C4-2B (cell line): ENCODE data around the gene NAB1.
"Not testable (repeated sequence)": the region's sequence is repeated elsewhere in the genome, so short reads cannot be mapped to it uniquely, and the experiment has no call there.

Experiments used
- ZFX ChIP-seq: fragments of 450-650 bp; IDR thresholded peaks from 2 replicates; pipeline ENCODE4 v1.6.1; 2017
- TF ChIP-seq, protein P1 (sequence below): fragments of 450-650 bp; conservative IDR thresholded peaks from 2 replicates; pipeline ENCODE4 v1.5.1; 2017; ENCODE audit warnings: mild to moderate bottlenecking

- TF ChIP-seq, protein P1, sequence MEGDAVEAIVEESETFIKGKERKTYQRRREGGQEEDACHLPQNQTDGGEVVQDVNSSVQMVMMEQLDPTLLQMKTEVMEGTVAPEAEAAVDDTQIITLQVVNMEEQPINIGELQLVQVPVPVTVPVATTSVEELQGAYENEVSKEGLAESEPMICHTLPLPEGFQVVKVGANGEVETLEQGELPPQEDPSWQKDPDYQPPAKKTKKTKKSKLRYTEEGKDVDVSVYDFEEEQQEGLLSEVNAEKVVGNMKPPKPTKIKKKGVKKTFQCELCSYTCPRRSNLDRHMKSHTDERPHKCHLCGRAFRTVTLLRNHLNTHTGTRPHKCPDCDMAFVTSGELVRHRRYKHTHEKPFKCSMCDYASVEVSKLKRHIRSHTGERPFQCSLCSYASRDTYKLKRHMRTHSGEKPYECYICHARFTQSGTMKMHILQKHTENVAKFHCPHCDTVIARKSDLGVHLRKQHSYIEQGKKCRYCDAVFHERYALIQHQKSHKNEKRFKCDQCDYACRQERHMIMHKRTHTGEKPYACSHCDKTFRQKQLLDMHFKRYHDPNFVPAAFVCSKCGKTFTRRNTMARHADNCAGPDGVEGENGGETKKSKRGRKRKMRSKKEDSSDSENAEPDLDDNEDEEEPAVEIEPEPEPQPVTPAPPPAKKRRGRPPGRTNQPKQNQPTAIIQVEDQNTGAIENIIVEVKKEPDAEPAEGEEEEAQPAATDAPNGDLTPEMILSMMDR: not testable (repeated sequence)
- TF ChIP-seq ZFX: not testable (repeated sequence)
Observed at GRCh38 chr2:190708650-190709049, 59.8 kb downstream of the NAB1 start.
